Stimulated activated CD4-positive, alpha-beta T cell treated with anti-CD3 and anti-CD28 coated beads, TNF-alpha, amount 100 ng/mL, for 48 hours (primary cell): Measurements from ENCODE around the gene DBN1.
A peak's percentile ranks its signal among the peaks of the same experiment; 100 is the strongest.

Experiments used
- DNase-seq, 3 donors: peaks; one replicate each; pipeline ENCODE4 v3.0.0-alpha.2; 2020; ENCODE audit warnings: low read depth in 3 of 3

DBN1 gene

GRCh38 chr5:177473443-177474001 is at the start of gene DBN1:
Gene DBN1 (minus strand): TSS chr5:177473634. CDS start chr5:177473521, 113 bp downstream.
- no peak for DNase-seq

- DNase-seq = no peak
These were observed 47.6 kb upstream of the DBN1 start for GRCh38 chr5:177520916-177521513.

GRCh38 chr5:177520271-177520670 is 46.8 kb upstream of the DBN1 start:
- DNase-seq = no peak

- no peak for DNase-seq
These were observed 46.2 kb upstream of the DBN1 start for GRCh38 chr5:177519463-177520235.

- DNase-seq = peak; percentile 89 to 95 (median 95)
These were observed 43.5 kb upstream of the DBN1 start, which contains the start of gene DDX41 for GRCh38 chr5:177516601-177517568. Gene DDX41 (minus strand): TSS chr5:177516961. CDS start chr5:177516945, 16 bp downstream.

GRCh38 chr5:177515580-177515979 is 42.1 kb upstream of the DBN1 start:
- DNase-seq = no peak

GRCh38 chr5:177514541-177514940 is 41.1 kb upstream of the DBN1 start:
- DNase-seq = no peak

- no peak for DNase-seq
These were observed 40.1 kb upstream of the DBN1 start for GRCh38 chr5:177513500-177513899.

GRCh38 chr5:177512736-177513380 is 39.4 kb upstream of the DBN1 start:
- no peak for DNase-seq

- no peak for DNase-seq
These were observed 38.6 kb upstream of the DBN1 start for GRCh38 chr5:177511796-177512675.

GRCh38 chr5:177511181-177511580 is 37.7 kb upstream of the DBN1 start:
- no peak for DNase-seq

GRCh38 chr5:177510567-177511053 is 37.2 kb upstream of the DBN1 start:
- no peak for DNase-seq

- no peak for DNase-seq
These were observed 36.6 kb upstream of the DBN1 start for GRCh38 chr5:177509991-177510566.

- no peak for DNase-seq
These were observed 36.0 kb upstream of the DBN1 start, which contains the start of gene DOK3 for GRCh38 chr5:177509381-177509951. Gene DOK3 (minus strand): TSS chr5:177509826. CDS start chr5:177509540, 286 bp downstream.

- no peak for DNase-seq
These were observed 35.4 kb upstream of the DBN1 start for GRCh38 chr5:177508837-177509236.

GRCh38 chr5:177508221-177508611 is 34.8 kb upstream of the DBN1 start:
- DNase-seq = no peak

GRCh38 chr5:177507596-177508220 is 34.3 kb upstream of the DBN1 start:
- no peak for DNase-seq

- no peak for DNase-seq
These were observed 33.7 kb upstream of the DBN1 start for GRCh38 chr5:177507165-177507564.

- no peak for DNase-seq
These were observed 31.6 kb upstream of the DBN1 start for GRCh38 chr5:177505075-177505474.
